GM19193 (cell line): Measurements from ENCODE around the gene SAE1.

Source experiments
- POLR2A ChIP-seq: IDR thresholded peaks from 4 replicates; pipeline ENCODE4 v1.6.1; 2011; ENCODE audit not compliant: insufficient read depth, insufficient read length; ENCODE audit errors: extremely low read depth

Gene SAE1

GRCh38 chr19:47099576-47100050 lies 31.0 kb upstream of the SAE1 start:
- no peak for TF ChIP-seq POLR2A

- no peak for TF ChIP-seq POLR2A
Measured at GRCh38 chr19:47100290-47100689, 30.3 kb upstream of the SAE1 start.

GRCh38 chr19:47102346-47103060 lies 28.1 kb upstream of the SAE1 start:
- TF ChIP-seq POLR2A, result no peak

GRCh38 chr19:47104680-47105079 lies 26.0 kb upstream of the SAE1 start:
- no peak for TF ChIP-seq POLR2A

- TF ChIP-seq POLR2A, result no peak
Measured at GRCh38 chr19:47105874-47106273, 24.8 kb upstream of the SAE1 start.

GRCh38 chr19:47106821-47107201 lies 23.8 kb upstream of the SAE1 start:
- no peak for TF ChIP-seq POLR2A

- no peak for TF ChIP-seq POLR2A
Measured at GRCh38 chr19:47107202-47107952, 23.3 kb upstream of the SAE1 start.

GRCh38 chr19:47107953-47108746 lies 22.5 kb upstream of the SAE1 start:
- no peak for TF ChIP-seq POLR2A

GRCh38 chr19:47109177-47109540 lies 21.5 kb upstream of the SAE1 start:
- no peak for TF ChIP-seq POLR2A

GRCh38 chr19:47109541-47110375 lies 20.9 kb upstream of the SAE1 start:
- peak; percentile 52 for TF ChIP-seq POLR2A

GRCh38 chr19:47110521-47111005 lies 20.1 kb upstream of the SAE1 start:
- TF ChIP-seq POLR2A, result no peak

GRCh38 chr19:47111006-47111621 lies 19.5 kb upstream of the SAE1 start:
- peak; percentile 50 for TF ChIP-seq POLR2A

GRCh38 chr19:47111682-47112165 lies 18.9 kb upstream of the SAE1 start:
- TF ChIP-seq POLR2A, result no peak
